K562 (cell line): ENCODE results near the gene ADORA2A. TPM values are rescaled to one million over a fixed set of nuclear protein-coding genes. Genes with fewer than 3 reads are reported as not detected.
A peak's percentile ranks its signal among the peaks of the same experiment; 100 is the strongest.

Experiments used
- ATAC-seq: fragments of 200-7000 bp; cut with Tn5 transposase; 3 replicates; pipeline ENCODE4 v1.9.1; 2020; ENCODE audit warnings: moderate library complexity
- BruUV-seq: library from RNA; stranded (reverse); fragments of 400-500 nt; replicated peaks from 2 replicates; lab custom pipeline; 2021; lab: Mats Ljungman, UMichigan
- CTCF ChIA-PET: fragments of 300-600 bp; formaldehyde crosslinking; extraction: SDS; loops from one replicate; lab custom pipeline; 2021; ENCODE audit warnings: low intra/inter-chr PET ratio; lab: Yijun Ruan, JAX
- POLR2A ChIA-PET: fragments of 300-600, 350-650 bp; sonication (Branson Sonifier 250); formaldehyde crosslinking; extraction: SDS; loops from one replicate; lab custom pipeline; 2021; ENCODE audit warnings: antibody characterized with exemption, inconsistent platforms; lab: Yijun Ruan, JAX
- DNase-seq, 4 experiments: peaks; one replicate each; pipeline versions ENCODE4 v3.0.0 to v3.0.0-alpha.2; 2011 to 2018; ENCODE audit warnings: low spot score in 3 of 4, mixed read lengths in 3 of 4; ENCODE audit errors: extremely low read depth in 1 of 4
- FAIRE-seq: peaks from 2 replicates; lab custom pipeline; 2011; peaks lifted over from hg19 to GRCh38; lab: Jason Lieb, UNC
- H2AFZ ChIP-seq: 2 replicates; pipeline ENCODE4 v1.6.0; 2011; ENCODE audit warnings: low read depth, low read length, control low read depth, inconsistent platforms
- H3K27ac ChIP-seq: fragments of 200-600 bp; 3 replicates; pipeline ENCODE4 v1.8.0; 2011; ENCODE audit warnings: low read depth, mild to moderate bottlenecking, control low read depth, inconsistent platforms, low read length, moderate library complexity, mixed read lengths; ENCODE audit errors: extremely low read depth
- H3K27me3 ChIP-seq, 2 experiments: fragments of 300-600 bp in 1 of 2; 2 replicates in 1 of 2; 3 replicates in 1 of 2; pipeline versions ENCODE4 v1.6.0 to v1.8.0; 2011; ENCODE audit warnings: inconsistent platforms in 2 of 2, low read length in 2 of 2, mild to moderate bottlenecking in 1 of 2, mixed read lengths in 1 of 2, moderate library complexity in 1 of 2; ENCODE audit not compliant: control insufficient read depth in 2 of 2, insufficient read depth in 2 of 2
- H3K36me3 ChIP-seq: fragments of 300-600 bp; 3 replicates; pipeline ENCODE4 v1.8.0; 2011; ENCODE audit warnings: mild to moderate bottlenecking, low read length, inconsistent platforms; ENCODE audit not compliant: control insufficient read depth, insufficient read depth
- H3K4me1 ChIP-seq, 2 experiments: fragments of 200-600 bp in 1 of 2; replicated peaks in 1 of 2; 2 replicates in 1 of 2; 3 replicates in 1 of 2; pipeline versions ENCODE4 v1.5.1 to v1.8.0; 2011; ENCODE audit warnings: inconsistent platforms in 2 of 2, low read length in 2 of 2, mild to moderate bottlenecking in 1 of 2, mixed read lengths in 1 of 2, moderate library complexity in 1 of 2; ENCODE audit not compliant: control insufficient read depth in 2 of 2, insufficient read depth in 2 of 2
- H3K4me2 ChIP-seq: 2 replicates; pipeline ENCODE4 v1.6.1; 2011; ENCODE audit warnings: low read length, control low read depth, inconsistent platforms, mixed read lengths; ENCODE audit not compliant: insufficient read depth
- H3K4me3 ChIP-seq: fragments of 200-600 bp; sonication (generic), shearing (Covaris generic); 2 replicates; pipeline ENCODE4 v1.5.1; 2016; ENCODE audit warnings: control low read depth, inconsistent platforms
- H3K79me2 ChIP-seq: fragments of 200-600 bp; 3 replicates; pipeline ENCODE4 v1.8.0; 2011; ENCODE audit warnings: low read length, inconsistent platforms; ENCODE audit not compliant: control insufficient read depth, insufficient read depth
- H3K9ac ChIP-seq, 2 experiments: 2 replicates each; pipeline versions ENCODE4 v1.6.0 to v1.6.1; 2011; ENCODE audit warnings: low read depth in 2 of 2, low read length in 2 of 2, control low read depth in 1 of 2, inconsistent platforms in 1 of 2, mild to moderate bottlenecking in 1 of 2, mixed read lengths in 1 of 2; ENCODE audit not compliant: insufficient read depth in 1 of 2
- H3K9me1 ChIP-seq: one replicate; pipeline ENCODE4 v1.6.0; 2011; ENCODE audit warnings: inconsistent platforms, mild to moderate bottlenecking, low read length, moderate library complexity; ENCODE audit not compliant: control insufficient read depth, insufficient read depth
- H3K9me3 ChIP-seq: replicated peaks from 2 replicates; pipeline ENCODE4 v1.5.1; 2011; ENCODE audit warnings: low read depth, low read length, inconsistent platforms; ENCODE audit not compliant: control insufficient read depth, insufficient read depth
- H4K20me1 ChIP-seq: replicated peaks from 2 replicates; pipeline ENCODE4 v1.6.1; 2011; ENCODE audit warnings: low read length, inconsistent platforms, mixed read lengths; ENCODE audit not compliant: control insufficient read depth, insufficient read depth
- EGR1 ChIP-seq: fragments of 450-650 bp; conservative IDR thresholded peaks from 2 replicates; pipeline ENCODE4 v1.6.1; 2017; ENCODE audit warnings: mild to moderate bottlenecking
- FOXJ3 ChIP-seq: sonication (generic); formaldehyde crosslinking; IDR thresholded peaks from 2 replicates; pipeline ENCODE4 v1.4.0; 2020; ENCODE audit warnings: mild to moderate bottlenecking, missing genetic modification reagents
- HIVEP1 ChIP-seq: fragments of 250-450 bp; sonication (Bioruptor Pico); IDR thresholded peaks from 2 replicates; pipeline ENCODE4 v1.4.0; 2020; ENCODE audit warnings: mild to moderate bottlenecking
- MITF ChIP-seq: IDR thresholded peaks from 2 replicates; pipeline ENCODE4 v1.6.1; 2014; ENCODE audit warnings: antibody characterized with exemption
- NR2C2 ChIP-seq, 2 experiments: fragments of 200-800 bp in 1 of 2; sonication (Bioruptor generic) in 1 of 2; sonication (generic) in 1 of 2; formaldehyde crosslinking in 1 of 2; IDR thresholded peaks; 2 replicates each; pipeline versions ENCODE4 v1.6.1 to v1.8.0; 2016 to 2022; ENCODE audit warnings: mild to moderate bottlenecking in 1 of 2, missing compliant biosample characterization in 1 of 2, missing genetic modification characterization in 1 of 2, missing genetic modification reagents in 1 of 2
- SNAPC5 ChIP-seq: fragments of 250-450 bp; sonication (Bioruptor Pico); IDR thresholded peaks from 2 replicates; pipeline ENCODE4 v1.8.0; 2021; ENCODE audit warnings: moderate library complexity, mild to moderate bottlenecking, inconsistent platforms
- SRF ChIP-seq, 2 experiments: fragments of 250-450, 450-650 bp in 1 of 2; sonication (Bioruptor Pico) in 1 of 2; sonication (generic) in 1 of 2; formaldehyde crosslinking; IDR thresholded peaks; 2 replicates each; pipeline versions ENCODE4 v1.5.0 to v1.5.1; 2020 to 2022; ENCODE audit warnings: mild to moderate bottlenecking in 1 of 2, missing genetic modification reagents in 1 of 2
- TGIF2 ChIP-seq: sonication (generic); formaldehyde crosslinking; IDR thresholded peaks from 2 replicates; pipeline ENCODE4 v1.8.1; 2022; ENCODE audit warnings: mild to moderate bottlenecking, missing genetic modification reagents, moderate library complexity
- UBTF ChIP-seq, 2 experiments: IDR thresholded peaks; 2 replicates each; pipeline ENCODE4 v1.6.1; 2012; ENCODE audit warnings: improper control_type of control experiment in 2 of 2, low read depth in 2 of 2, low read length in 2 of 2, borderline replicate concordance in 1 of 2
- ZNF77 ChIP-seq: fragments of 250-450 bp; sonication (Bioruptor Pico); IDR thresholded peaks from 2 replicates; pipeline ENCODE4 v1.5.0; 2020
- WGBS: fragments of 100-300 bp; shearing (Covaris generic); methylation state at CpG from one replicate; pipeline ENCODE4 v1.1.6; 2016; ENCODE audit warnings: low coverage, mixed read lengths; ENCODE audit not compliant: insufficient coverage; ENCODE audit errors: missing lambda C conversion rate; 5-methylcytosine and 5-hydroxymethylcytosine counted together
- in situ Hi-C: fragments of 300-500 bp; cut with MboI; formaldehyde crosslinking; loops from 4 replicates; pipeline ENCODE4 v1.15.0; 2018; ENCODE audit warnings: inconsistent platforms, mixed read lengths
- intact Hi-C: fragments of 100-400 bp; cut with micrococcal nuclease; formaldehyde crosslinking; loops from 2 replicates; pipeline ENCODE4 v1.14.2; 2022
- polyA plus RNA-seq, 8 experiments: library from polyadenylated mRNA; depleted of rRNA in 4 of 8; stranded (reverse) in 5 of 8; unstranded in 3 of 8; fragments of >200 nt; fragmentation: Nextera tagmentation in 2 of 8; fragmentation: Illumina TruSeq in 1 of 8; extraction: Ambion mirVana in 2 of 8; extraction: Trizol in 1 of 8; gene quantifications; 2 replicates each; pipeline versions ENCODE4 v1.2.1 to v1.2.3, GENCODE V29; 2011 to 2014; ENCODE audit warnings: inconsistent platforms in 1 of 8, missing spikeins in 1 of 8
- total RNA-seq, 7 experiments: library from RNA; depleted of rRNA in 6 of 7; stranded (reverse); fragments of >200 nt in 6 of 7; fragmentation: Illumina TruSeq in 2 of 7; extraction: Trizol in 2 of 7; gene quantifications; 2 replicates each; pipeline versions ENCODE4 v1.2.1 to v1.2.3, GENCODE V29; 2011 to 2021; ENCODE audit warnings: low replicate concordance in 1 of 7
- TF ChIP-seq, protein P1 (sequence below): IDR thresholded peaks from 2 replicates; pipeline ENCODE4 v1.6.1; 2011; ENCODE audit not compliant: insufficient read length; ENCODE audit errors: extremely low read depth
- TF ChIP-seq, protein P2 (sequence below): fragments of 450-650 bp; IDR thresholded peaks from 2 replicates; pipeline ENCODE4 v1.7.1; 2018; ENCODE audit warnings: mild to moderate bottlenecking, low read depth; ENCODE audit not compliant: partially characterized antibody

ADORA2A gene
- total and polyA plus RNA-seq, 9 of the 15 experiments (the other 6 are each of a cell fraction or from before 2014, with no cell fraction given), result 0.15 to 2.1 (median 0.66) TPM; not detected in 2

DNA sequence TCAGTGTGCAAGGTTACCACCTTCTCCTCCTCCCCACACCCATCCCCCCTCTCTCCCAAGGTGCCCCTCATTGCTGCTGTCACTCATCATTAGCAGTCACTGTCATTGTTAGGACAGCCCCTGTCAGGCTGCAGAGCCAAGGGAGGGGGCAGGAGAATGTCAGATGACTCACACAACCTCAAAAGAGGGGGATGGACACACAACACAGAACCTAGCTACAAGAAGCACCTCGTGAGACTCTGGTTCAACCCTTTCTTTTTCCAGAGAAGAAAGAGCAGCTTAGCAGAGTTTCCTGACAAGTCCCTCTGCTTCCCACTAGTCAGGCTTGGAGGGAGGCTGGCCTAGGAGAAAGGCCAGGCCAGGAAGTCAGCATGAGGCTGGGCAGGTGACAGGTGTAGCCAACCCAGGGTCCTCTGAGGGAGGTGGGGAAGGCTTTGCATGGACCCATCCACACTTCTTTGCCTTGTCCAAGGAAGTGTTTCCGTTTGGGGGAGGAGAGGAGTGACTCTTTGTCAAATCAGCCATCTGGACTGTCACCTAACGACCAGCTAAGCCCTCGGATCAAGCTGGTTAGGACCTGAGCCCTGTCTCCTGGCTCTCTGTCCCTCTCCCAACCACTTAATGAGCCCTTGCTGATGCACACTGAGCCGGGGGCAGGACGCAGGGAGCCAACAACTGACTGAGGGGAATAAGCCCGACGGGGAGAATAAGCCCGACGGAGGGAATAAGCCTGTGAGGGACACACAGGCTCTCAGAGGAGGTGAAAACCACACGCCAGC lies 18.3 kb downstream of the ADORA2A start:
- H3K4me3 ChIP-seq, result no peak overlapping the region
- intact Hi-C loops (no loop called here), in situ Hi-C loops (no loop called here)
- peak overlapping the region; percentile 53; the same call in 2 of the 3 replicates for H3K27ac ChIP-seq
- peak; percentile 80 for ATAC-seq
- H3K9me3 ChIP-seq, result no peaks in the 10 kb centered on the region
- H3K79me2 ChIP-seq, result no peaks in the 10 kb centered on the region
- H3K36me3 ChIP-seq, result no peaks in the 10 kb centered on the region
- H3K4me2 ChIP-seq, result peak overlapping the region; percentile 41
- H3K9ac ChIP-seq, result peak overlapping the region in 1 of 2 experiments; percentile 76; a peak in 3 of 4 replicates
- peak; percentile 82 for FAIRE-seq
- H3K27me3 ChIP-seq, result no peaks in the 10 kb centered on the region
- H2AFZ ChIP-seq, result peak overlapping the region; percentile 47
- no TSS peak for BruUV-seq
- ChIA-PET POLR2A (interaction anchor here (1.1 kb wide), 1 partner anchor 10 kb away, joined by 11 read pairs; no protein-coding TSS in a partner anchor), CTCF (no interaction called here)
- DNase-seq, result peak; percentile 58 to 67 (median 65)
- H3K4me1 ChIP-seq, result peaks cover 20 to 24% of the 10 kb centered on the region in 2 experiments
- WGBS, result 4% methylated on average over 5 of the region's 11 CpGs
- H3K9me1 ChIP-seq, result no peaks in the 10 kb centered on the region
- H4K20me1 ChIP-seq, result no peaks in the 10 kb centered on the region
- TF ChIP-seq HIVEP1 (CRISPR knock-in tag) (no peak), UBTF (IDR thresholded peaks at IDR 0.05; ENCODE audit: borderline replicate concordance in 1 of 2, low read depth in 2 of 2, low read length in 2 of 2) (no peak), TGIF2 (CRISPR knock-in tag) (no peak), ZNF77 (no peak), FOXJ3 (no peak), NR2C2 (CRISPR knock-in tag; IDR thresholded peaks at IDR 0.05) (no peak), NR2C2 (tag; IDR thresholded peaks at IDR 0.05) (no peak), EGR1 (peak; percentile 24; the same call in 1 of the 2 replicates), MITF (no peak), SNAPC5 (CRISPR knock-in tag) (no peak), SRF (CRISPR knock-in tag; IDR thresholded peaks at IDR 0.05) (no peak)
- TF ChIP-seq, protein P1, sequence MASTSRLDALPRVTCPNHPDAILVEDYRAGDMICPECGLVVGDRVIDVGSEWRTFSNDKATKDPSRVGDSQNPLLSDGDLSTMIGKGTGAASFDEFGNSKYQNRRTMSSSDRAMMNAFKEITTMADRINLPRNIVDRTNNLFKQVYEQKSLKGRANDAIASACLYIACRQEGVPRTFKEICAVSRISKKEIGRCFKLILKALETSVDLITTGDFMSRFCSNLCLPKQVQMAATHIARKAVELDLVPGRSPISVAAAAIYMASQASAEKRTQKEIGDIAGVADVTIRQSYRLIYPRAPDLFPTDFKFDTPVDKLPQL, result no peak
- TF ChIP-seq, protein P2, sequence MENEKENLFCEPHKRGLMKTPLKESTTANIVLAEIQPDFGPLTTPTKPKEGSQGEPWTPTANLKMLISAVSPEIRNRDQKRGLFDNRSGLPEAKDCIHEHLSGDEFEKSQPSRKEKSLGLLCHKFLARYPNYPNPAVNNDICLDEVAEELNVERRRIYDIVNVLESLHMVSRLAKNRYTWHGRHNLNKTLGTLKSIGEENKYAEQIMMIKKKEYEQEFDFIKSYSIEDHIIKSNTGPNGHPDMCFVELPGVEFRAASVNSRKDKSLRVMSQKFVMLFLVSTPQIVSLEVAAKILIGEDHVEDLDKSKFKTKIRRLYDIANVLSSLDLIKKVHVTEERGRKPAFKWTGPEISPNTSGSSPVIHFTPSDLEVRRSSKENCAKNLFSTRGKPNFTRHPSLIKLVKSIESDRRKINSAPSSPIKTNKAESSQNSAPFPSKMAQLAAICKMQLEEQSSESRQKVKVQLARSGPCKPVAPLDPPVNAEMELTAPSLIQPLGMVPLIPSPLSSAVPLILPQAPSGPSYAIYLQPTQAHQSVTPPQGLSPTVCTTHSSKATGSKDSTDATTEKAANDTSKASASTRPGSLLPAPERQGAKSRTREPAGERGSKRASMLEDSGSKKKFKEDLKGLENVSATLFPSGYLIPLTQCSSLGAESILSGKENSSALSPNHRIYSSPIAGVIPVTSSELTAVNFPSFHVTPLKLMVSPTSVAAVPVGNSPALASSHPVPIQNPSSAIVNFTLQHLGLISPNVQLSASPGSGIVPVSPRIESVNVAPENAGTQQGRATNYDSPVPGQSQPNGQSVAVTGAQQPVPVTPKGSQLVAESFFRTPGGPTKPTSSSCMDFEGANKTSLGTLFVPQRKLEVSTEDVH, result no peak
